Middle frontal gyrus (tissue), 1 donor: Measurements from ENCODE around the gene TMEM158.

Experiments
- DNase-seq: peaks from one replicate; pipeline ENCODE4 v3.0.0-alpha.2; 2015; ENCODE audit warnings: low spot score; ENCODE audit errors: extremely low spot score

Gene TMEM158

DNA sequence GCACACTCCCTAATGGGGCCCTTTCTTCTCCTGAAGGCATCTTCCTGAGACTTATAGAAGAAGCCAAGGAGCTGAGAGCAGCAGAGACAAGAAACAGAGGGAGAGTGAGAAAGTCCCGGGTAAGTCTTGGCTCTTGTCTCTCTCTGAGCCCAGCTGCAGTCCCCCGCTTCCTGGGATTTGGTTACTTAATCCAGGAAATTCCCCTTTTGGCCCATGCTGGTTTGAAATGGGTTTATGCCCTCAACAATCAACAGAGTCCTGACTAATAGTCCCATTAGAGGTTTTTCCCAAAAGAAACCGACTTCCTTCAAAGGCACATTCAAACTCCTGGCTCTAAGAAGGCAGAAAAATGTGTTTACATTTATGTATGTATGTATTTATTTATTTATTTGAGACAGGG, 22.0 kb downstream of the TMEM158 start:
- no peak for DNase-seq

DNA sequence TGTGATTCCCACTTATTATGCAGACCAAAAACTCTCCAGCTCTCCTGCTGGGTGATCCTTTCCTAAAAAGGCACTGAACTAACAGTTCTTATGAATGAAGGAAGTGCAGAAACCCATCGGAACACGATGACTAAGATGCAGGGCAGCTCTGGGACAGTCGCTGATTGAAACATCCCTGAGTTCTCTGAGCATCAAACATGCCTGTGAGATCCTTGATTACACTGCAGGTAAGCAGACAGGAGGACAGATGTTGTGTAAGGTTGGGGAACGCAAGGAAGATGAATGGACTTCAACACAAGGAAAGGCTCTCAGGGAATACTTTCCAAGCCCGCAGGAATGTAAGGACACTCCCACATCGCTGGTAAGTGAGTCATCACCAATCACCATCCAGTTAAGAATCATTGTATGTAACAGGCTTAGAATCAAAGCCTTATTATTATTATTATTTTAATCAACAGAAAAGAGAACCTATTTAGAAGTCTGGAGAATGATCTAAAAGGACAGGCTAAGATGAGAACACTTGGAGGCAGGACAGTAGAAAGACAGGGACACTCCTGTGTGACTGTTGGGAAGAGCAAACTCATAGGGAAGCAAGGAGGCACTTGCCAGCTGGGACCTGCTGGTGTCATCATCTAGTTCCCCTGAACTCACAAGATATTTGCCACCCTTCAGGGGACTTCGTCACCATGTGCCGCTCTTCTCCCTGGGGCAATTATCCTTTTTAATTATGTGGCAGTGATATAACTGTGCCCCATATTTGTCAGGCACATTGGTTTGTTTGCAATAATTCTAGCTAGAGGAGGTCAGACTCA, 26.0 kb downstream of the TMEM158 start:
- no peak for DNase-seq

DNA sequence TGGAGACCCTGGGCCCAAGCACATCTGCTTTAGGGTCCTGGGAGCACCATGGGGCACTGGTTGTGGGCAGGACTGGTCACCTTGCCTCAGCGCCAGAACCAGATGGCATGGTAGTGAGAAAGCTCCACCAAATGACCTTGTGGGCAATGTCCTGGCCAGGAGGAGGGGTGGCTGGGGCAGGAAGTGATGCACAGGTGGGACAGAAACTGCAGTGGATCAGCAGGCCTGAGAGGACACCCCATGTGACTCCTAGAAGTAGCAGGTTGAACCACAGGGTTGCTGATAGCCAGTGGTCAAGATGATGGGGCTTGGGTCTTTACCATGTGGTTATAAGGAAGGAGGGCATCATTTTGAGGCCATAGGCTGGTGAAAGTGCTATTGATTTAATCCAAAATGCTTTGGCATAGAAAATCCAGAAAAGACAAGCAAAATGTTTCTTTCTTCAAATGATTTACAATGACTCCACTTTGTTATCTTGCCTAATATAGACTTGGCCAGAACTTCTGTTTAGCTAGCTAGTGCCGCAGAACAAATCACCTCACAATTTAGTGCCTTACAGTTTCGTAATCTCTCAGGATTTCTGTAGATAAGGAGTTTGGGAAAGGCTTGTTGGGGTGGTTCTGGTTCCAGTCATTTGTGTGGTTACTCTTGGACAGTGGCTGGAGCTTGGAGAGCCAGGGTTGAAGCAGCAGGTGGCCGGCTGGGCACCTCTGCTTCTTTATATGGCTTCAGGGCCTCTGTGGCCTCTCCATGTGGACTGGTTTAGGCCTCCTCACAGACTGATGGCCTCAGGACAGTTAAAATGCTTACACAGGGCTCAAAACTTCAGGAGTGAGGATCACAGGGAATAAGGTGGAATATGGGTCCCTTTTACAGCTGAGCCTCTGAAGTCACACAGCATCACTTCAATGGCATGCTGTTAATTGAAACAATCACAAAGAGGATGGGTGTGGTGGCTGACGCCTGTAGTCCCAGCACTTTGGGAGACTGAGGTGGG, 27.5 kb downstream of the TMEM158 start:
- DNase-seq, result no peak

DNA sequence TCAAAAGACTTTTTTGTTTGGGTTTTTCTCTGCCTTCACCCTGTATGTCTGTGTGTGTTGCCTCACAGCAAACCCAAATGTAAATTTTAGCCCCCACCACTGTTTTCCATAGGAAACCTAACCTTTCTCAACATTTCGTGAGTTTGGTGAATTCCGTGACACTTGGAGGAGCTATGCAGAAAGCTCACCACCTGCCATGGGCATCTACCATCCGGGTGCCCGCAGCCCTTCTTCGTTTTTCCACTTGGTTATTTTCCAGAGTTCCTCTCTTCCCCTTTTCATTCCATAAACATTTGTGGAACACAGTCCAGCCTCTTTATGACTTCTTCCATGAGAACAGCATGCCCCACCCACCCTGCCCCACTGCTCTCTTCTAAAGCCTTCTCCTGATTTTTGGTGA, 31.3 kb downstream of the TMEM158 start:
- DNase-seq, result no peak

DNA sequence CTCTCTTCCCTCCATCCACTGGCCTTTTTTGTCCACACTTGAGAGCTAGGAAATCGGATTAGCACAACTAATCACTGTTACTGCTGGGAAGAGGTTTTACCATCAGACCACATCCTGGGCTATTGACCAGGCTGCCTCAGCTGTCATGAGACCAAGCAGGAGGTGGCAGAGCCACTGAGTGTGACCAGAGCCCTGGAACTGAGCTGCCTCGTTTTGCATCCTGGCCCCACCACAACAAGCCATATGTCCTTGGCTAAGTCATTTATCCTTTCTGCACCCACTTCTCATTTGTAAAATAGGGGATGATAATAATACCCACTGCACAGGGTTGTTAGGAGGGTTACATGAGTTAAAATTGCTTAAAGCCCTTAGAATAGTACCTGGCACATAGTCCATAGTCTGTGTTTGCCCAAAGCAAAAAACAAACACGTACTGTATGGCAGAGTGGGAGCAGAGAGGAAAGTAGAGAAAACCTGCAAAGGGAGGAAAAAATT, 34.1 kb downstream of the TMEM158 start:
- DNase-seq, result no peak

DNA sequence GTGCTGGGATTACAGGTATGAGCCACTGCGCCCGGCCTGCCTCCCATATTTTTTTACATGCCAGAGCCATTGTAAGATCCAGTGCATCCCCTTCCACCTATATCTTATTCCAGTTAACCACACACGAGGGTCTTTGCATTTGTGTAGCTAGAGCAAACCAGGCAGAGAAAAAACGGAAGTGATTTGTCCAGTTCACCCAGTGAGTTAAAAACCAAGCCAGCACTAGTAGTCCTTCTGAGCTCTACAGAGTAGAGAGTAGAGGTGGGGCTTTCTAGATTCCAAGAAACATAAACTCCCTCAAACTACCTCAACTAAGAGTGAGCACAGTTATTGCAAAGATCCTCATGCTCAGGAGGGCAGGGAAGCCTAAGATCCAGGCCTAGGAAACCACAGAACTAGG, 34.7 kb downstream of the TMEM158 start:
- DNase-seq, result no peak

DNA sequence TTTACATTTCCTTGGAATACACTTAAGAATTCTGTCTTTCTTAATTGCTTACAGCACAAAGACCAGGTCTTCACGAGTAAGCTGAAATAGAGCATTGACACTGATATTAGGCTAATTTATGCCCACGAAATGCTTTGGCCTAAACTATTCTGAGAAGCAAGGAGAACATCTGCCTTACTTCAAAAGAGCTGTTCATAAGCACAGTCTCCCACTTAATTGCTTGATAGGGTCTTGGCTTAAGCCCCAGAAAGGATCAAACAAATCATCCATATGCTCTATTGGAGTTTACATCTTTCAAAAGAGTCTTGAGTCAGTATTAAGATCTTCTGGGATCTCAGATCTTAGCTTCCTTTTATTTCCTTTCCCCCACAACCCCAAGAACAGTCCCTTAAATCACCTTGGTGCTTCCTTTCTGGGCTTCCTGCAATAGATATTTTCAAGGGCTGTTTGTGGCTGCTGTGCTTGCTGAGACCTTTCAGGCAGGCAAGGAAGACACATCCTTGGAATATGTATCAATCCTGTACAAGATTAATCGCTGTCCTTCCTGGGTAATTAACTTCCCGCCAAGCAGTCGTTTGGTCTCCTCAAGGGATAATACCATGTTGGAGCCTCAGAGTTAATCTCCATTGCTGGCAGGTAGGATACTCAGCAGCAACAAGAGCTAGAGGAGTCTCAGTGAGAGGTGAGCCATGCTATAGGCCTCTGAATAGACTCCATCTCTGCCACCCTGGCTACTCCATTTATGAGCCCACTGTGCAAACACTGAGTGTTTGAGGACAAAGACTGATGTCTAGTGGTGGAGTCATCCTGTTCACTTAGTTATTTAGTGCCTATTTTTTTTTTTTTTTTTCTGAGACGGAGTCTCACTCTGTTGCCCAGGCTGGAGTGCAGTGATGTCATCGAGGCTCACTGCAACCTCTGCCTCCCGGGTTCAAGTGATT, 37.1 kb downstream of the TMEM158 start:
- no peak for DNase-seq

DNA sequence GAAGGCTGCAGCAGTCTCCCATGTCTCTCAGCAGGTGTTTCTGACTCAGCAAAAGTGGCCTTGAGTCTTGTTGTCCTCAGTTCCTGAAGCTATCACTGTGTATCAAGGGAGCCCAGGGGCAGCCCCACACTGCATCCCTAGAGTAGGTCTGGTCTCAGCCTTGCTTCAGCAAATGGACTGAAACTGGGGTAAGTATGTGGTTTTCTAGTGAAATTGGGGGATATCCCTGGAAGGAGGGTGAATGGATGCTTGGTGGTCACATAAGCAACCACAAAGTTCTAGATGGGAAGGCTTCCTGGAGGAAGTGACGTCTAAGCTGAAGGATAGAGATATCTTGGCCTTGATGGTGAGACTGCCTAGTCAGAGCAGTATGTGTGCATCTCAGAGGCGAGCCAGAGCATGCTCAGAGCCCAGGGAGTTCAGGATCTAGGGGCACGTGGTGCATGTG, 38.4 kb downstream of the TMEM158 start:
- no peak for DNase-seq

DNA sequence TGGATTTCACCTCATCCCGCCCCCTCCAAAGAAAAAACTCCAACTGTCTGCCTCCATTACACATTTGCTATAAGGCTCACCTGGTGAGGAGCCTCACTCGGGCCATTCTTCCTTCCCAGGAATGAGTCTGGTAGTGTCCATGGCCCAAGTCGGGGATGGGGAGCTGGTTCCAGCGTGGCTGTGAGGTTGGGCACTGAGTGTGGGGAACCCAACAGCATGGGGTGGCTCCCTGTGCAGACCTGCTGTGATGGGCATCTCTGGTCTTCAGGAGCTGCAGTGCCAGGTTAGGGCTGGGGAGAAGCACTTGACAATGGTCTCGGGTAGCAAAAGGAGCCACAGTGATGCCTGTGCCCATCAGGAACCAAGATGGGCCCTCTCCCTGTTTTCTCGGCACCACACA, 39.2 kb downstream of the TMEM158 start:
- no peak for DNase-seq

DNA sequence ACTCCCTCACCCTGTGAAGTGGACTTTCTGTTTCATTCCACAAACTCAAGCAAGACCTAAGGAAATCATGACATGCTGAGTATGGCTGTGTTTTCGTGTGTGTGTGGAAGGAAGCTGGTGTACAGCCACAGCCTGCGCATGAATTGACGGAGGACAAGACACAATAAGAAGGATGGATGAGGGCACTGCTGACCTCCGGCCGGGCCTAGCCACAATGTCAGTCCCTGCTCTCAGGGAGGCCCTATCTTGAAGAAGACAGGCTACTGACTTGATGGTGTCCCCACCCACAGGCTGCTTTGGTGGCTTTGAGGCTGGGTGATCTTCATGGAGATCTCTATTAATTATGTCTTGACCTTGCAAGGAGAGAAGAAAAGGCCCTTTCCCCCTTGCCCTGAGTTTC, 40.6 kb downstream of the TMEM158 start:
- DNase-seq, result no peak

DNA sequence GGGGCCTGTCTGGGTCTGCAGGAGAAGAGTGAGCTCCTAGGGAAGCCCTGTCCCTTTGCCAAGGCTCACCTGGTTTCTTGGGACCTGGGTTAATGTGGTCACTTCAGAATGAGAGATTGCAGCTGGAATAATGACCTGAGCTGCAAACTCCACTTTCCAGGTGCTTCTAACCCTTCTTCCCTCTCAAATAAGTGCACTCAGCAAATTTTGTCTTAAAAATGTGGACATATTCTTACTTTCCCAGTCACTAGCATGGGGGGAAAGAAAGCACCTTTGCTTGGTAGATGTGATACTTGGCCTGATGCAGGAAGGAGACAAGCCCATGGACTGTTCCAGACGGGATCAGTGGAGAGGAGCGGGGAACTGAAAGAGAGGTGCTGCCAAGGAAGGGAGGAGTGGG, 41.0 kb downstream of the TMEM158 start:
- no peak for DNase-seq

DNA sequence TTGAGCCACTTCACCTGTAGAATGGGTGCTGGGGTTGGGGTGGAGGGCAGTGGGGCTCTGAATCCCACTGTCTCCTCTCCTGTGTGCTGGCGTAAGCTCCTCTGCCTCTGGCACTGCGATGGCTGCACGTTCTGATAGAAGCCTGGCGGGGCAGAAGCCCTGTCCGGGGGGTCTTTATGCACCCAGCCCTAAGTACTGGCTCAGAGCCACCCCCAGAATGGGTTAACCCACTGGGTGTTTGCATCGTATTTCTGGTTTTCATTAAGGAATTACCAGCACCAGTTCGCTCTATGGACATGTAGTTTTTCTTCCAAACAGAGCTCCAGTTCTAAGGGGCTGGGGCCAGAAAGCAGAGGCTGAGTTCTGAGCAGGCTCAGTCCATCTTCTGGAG, 42.2 kb downstream of the TMEM158 start:
- no peak for DNase-seq

DNA sequence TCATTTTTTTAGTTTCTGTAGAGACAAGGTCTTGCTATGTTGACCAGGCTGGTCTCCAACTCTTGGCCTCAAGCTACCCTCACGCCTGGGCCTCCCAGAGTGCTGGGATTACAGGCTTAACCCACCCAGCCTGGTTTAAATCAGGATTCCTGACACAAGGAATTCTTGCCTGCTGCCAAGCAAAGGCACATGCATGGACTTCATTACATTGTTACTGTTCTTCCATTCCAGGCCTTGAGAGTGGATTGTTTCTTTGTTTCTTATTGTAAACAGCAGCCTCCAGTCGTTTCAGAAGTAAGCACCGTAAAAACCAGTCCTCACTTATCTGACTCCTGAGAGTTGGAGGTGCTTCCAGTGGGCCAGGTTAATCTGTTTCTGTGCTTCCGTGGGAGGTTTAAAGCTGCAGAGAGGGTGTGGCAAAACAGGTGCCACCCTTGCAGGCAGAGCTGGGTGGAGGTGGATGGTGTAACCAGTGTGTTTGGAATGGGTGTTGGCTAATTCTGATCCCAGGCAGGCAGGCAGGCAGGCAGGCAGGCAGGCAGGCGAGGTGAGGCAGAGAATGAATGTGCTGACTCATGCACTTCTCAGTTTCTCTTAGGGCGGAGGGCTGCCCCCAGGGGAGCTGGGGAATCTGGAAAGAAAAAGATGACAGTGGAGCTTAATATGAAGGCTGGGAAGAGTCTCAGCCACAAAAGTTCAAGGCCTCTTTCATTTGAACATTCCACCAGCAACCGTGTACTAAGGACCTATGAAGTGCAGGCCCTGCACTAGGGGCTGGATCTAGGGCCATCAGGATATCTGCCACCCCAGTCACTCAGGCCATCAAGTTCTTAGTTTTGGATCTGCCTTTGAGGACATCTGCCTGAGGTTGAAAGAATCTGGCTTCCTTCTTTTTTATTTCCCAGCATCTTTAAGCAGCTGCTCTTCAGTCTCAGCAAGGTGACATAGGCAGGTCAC, 42.9 kb downstream of the TMEM158 start:
- DNase-seq, result no peak

DNA sequence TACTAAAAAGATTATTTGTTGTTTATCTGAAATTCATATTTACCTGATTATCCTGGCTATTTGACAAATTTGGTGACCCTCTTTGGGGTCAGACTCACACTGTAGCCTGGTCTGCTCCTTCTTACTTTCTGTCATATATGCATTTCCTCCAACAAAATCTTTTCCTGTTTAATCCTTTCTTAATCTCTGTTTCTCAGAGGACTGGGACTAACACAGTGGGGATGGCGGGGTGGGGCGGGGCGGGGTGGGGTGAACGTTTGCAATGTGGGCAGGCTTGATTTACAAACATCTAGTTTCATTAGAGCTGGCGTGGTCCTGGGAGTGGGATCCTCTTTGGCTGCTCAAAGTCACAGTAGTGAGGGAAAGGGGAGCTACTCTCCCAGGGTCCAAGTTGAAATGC, 44.6 kb downstream of the TMEM158 start:
- DNase-seq, result no peak

DNA sequence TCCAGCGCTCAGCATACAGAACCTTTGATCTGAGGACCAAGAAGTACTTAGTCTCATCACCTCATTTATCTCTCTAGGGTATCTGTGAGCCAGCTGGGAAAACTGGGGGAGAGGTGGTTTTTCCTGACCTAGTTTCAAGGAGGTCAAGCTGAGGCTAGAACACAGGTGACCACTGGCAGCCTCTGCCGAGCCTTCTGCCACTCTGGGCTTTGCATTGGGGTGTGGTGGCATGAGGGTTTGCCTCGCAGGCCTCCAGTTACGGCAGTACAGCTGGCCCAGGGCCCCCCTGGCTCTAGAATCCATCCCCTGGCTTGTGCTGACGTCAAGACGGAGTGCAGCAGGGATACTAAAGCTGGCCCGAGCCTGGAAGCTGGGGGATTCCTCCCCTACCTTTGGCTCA, 45.2 kb downstream of the TMEM158 start:
- DNase-seq, result no peak

DNA sequence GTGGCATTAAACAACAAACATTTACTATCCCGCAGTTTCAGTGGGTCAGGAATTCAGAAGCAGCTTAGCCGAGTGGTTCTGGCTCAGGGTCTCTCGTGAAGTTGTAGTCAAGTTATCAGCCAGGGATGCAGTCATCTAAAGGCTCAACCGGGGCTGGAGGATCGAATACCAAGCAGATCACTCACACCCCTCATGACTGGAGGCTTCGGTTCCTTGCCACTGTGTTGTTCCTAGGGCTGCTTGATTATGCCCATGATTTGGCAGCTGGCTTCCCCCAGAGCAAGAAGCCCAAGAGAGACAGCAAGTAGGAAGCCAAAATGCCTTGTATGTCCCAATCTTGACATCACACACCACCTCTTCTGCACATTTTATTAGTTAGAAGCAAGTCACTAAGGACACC, 46.0 kb downstream of the TMEM158 start:
- no peak for DNase-seq

DNA sequence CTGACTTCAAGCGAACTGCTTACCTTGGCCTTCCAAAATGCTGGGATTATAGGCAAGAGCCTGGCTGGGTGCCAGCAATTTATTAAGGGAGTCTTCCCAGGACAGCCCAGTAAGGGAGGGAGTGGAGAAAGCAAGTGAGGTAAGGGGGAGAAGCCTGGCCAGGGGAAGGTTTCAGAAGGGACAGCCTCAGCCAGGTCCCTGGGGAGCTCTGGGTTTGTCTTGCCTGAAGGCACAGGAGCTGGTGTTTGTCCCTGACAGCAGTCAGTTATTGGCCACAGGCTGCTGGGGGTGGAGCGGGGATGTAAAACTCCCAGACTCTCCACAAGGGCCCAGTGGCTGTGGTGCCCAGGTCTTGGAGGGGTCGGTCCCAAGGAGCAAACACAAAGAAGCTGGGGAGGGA, 46.9 kb downstream of the TMEM158 start:
- no peak for DNase-seq

DNA sequence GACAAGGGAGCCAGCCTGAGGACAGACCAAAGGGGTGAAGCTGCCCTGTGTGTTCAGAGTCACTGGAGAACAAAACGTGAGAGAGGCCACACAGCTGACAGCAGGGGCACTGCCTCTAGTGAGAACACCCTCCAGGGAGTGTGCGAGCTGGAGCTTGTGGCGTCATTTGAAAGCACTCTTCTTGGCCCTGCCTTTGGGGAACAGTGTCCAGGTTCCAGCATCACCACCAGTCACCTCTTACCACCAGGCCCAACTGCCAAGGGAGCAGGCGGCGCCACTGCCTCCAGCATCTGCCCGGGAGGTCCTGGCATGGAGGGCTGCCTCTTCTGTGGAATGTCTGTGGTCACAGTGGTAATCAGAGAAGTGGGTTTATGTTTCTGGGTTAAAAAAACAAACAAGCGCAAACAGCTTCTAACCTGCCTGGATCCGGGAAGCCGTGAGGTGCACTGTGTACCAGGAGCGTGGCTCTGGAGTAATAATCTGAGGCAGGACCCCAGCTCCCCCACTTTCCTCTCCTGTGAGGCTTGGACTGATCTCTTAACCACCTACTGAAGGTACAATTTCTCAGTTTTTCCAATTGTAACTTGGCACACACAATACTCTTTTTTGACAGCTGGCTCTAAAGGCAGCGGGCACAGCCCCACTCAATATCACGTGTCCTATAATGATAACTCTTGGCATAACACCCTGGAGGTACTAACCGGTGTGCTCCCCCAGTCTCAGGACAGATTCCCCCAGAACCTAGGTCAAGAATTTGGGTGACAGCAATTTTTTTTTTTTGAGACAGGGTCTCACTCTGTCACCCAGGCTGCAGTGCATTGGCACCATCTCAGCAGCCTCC, 47.7 kb downstream of the TMEM158 start:
- DNase-seq, result no peak

DNA sequence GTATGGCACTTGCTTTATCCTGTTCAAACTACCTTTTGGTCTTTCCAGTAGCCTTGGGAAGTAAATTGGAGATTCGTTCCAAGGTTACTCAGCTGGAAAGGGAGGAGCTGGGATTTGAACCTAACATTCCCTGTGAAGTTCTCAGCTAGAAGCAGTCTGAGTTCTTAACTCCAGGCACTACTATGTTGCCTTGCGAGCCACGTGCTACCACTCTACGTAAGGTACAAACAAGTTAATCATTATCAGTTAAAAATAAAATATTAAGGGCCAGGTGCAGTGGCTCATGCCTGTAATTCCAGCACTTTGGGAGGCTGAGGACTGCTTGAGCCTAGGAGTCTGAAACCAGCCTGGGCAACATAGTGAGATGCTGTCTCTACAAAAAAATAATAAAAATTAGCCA, 49.2 kb downstream of the TMEM158 start:
- no peak for DNase-seq
